Measurements from ENCODE around the gene ASTL.

DNA sequence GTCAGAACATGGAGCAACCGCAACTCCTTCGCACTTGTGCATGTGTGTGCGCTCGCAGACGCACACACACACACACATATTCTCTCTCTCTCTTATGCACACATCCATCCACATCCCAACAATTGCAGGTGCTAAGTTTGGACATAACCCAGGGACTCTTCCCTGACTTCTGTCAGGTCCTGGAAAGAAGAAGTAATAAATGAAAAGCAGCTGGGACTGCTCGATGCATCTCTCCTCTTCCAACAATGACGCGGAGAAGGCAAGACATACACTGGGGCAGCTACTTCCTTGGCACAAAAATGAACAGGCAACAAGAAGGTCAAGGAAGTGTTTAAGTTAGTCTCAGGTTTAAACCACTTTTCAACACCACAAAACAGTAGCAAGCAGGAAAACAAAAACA is 46.7 kb upstream of the ASTL start:
- no peak for TF ChIP-seq EZH2 (IDR thresholded peaks at IDR 0.05; ENCODE audit: borderline replicate concordance, low read length)
- TF ChIP-seq, protein P1, sequence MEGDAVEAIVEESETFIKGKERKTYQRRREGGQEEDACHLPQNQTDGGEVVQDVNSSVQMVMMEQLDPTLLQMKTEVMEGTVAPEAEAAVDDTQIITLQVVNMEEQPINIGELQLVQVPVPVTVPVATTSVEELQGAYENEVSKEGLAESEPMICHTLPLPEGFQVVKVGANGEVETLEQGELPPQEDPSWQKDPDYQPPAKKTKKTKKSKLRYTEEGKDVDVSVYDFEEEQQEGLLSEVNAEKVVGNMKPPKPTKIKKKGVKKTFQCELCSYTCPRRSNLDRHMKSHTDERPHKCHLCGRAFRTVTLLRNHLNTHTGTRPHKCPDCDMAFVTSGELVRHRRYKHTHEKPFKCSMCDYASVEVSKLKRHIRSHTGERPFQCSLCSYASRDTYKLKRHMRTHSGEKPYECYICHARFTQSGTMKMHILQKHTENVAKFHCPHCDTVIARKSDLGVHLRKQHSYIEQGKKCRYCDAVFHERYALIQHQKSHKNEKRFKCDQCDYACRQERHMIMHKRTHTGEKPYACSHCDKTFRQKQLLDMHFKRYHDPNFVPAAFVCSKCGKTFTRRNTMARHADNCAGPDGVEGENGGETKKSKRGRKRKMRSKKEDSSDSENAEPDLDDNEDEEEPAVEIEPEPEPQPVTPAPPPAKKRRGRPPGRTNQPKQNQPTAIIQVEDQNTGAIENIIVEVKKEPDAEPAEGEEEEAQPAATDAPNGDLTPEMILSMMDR (conservative IDR thresholded peaks at IDR 0.05 in 1 of 2, IDR thresholded peaks at IDR 0.05 in 1 of 2; ENCODE audit: extremely low read depth in 1 of 2, insufficient read depth in 1 of 2, low read depth in 1 of 2, low read length in 2 of 2) = no peak

Data from mammary epithelial cell (primary cell).